K562 (cell line): ENCODE results near the gene SEMA6C. TPM values are rescaled to one million over a fixed set of nuclear protein-coding genes. Genes with fewer than 3 reads are reported as not detected.

Source experiments
- ATF3 ChIP-seq, 2 experiments: fragments of 450-650 bp in 1 of 2; sonication (generic) in 1 of 2; formaldehyde crosslinking in 1 of 2; IDR thresholded peaks in 1 of 2; conservative IDR thresholded peaks in 1 of 2; 2 replicates each; pipeline versions ENCODE4 v1.6.1 to v1.8.1; 2016 to 2023; ENCODE audit warnings: mild to moderate bottlenecking in 2 of 2, moderate library complexity in 2 of 2, inconsistent platforms in 1 of 2, missing genetic modification reagents in 1 of 2
- BCLAF1 ChIP-seq, 2 experiments: fragments of 450-650 bp in 1 of 2; IDR thresholded peaks; 2 replicates each; pipeline ENCODE4 v1.6.1; 2011 to 2017; ENCODE audit warnings: low read depth in 2 of 2, antibody characterized with exemption in 1 of 2, borderline replicate concordance in 1 of 2, low read length in 1 of 2, mild to moderate bottlenecking in 1 of 2, mixed read lengths in 1 of 2; ENCODE audit not compliant: control insufficient read depth in 1 of 2
- BCOR ChIP-seq: fragments of 450-650 bp; IDR thresholded peaks from 2 replicates; pipeline ENCODE4 v1.6.1; 2016
- CHD4 ChIP-seq: fragments of 200-600 bp; sonication (generic); IDR thresholded peaks from 3 replicates; pipeline ENCODE4 v1.6.1; 2012; ENCODE audit warnings: low read depth, mild to moderate bottlenecking, mixed read lengths, low read length, inconsistent platforms; ENCODE audit not compliant: insufficient read depth, insufficient replicate concordance, poor library complexity, severe bottlenecking
- CLOCK ChIP-seq: fragments of 250-450 bp; sonication (Bioruptor Pico); IDR thresholded peaks from 2 replicates; pipeline ENCODE4 v1.4.0; 2020; ENCODE audit warnings: mild to moderate bottlenecking, moderate library complexity, borderline replicate concordance
- CREM ChIP-seq: IDR thresholded peaks from 2 replicates; pipeline ENCODE4 v1.6.1; 2014; ENCODE audit warnings: antibody characterized with exemption, low read depth
- DIDO1 ChIP-seq: fragments of 450-650 bp; IDR thresholded peaks from 2 replicates; pipeline ENCODE4 v1.6.1; 2016; ENCODE audit warnings: low read depth, missing biosample characterization, missing genetic modification characterization
- ESRRA ChIP-seq: fragments of 450-650 bp; IDR thresholded peaks from 2 replicates; pipeline ENCODE4 v1.6.1; 2014; ENCODE audit warnings: low read depth, mild to moderate bottlenecking, moderate library complexity, borderline replicate concordance
- GATAD2A ChIP-seq: fragments of 450-650 bp; IDR thresholded peaks from 2 replicates; pipeline ENCODE4 v1.6.1; 2017
- KAT2B ChIP-seq: IDR thresholded peaks from one replicate; pipeline ENCODE4 v1.6.1; 2012; ENCODE audit warnings: low read depth, mild to moderate bottlenecking, control low read depth, inconsistent platforms, low read length, moderate library complexity
- PHB ChIP-seq: fragments of 250-450 bp; sonication (Bioruptor Pico); IDR thresholded peaks from 2 replicates; pipeline ENCODE4 v1.5.0; 2021
- SIRT6 ChIP-seq: IDR thresholded peaks from one replicate; pipeline ENCODE4 v1.6.1; 2012; ENCODE audit warnings: low read depth, mild to moderate bottlenecking, control low read depth, inconsistent platforms, low read length, moderate library complexity
- SRSF9 ChIP-seq: fragments of 200-400 bp; formaldehyde crosslinking; IDR thresholded peaks from 2 replicates; pipeline ENCODE4 v1.6.1; 2017; ENCODE audit warnings: low read depth, low read length, borderline replicate concordance
- TAF15 ChIP-seq: fragments of 200-400 bp; formaldehyde crosslinking; IDR thresholded peaks from 2 replicates; pipeline ENCODE4 v1.6.1; 2017; ENCODE audit warnings: mild to moderate bottlenecking, low read depth, low read length, moderate library complexity
- ZKSCAN1 ChIP-seq: fragments of 150-350 bp; IDR thresholded peaks from 2 replicates; pipeline ENCODE4 v1.6.1; 2016; ENCODE audit warnings: low read depth, low read length
- ZNF280A ChIP-seq: fragments of 450-650 bp; IDR thresholded peaks from 2 replicates; pipeline ENCODE4 v1.6.1; 2018; ENCODE audit warnings: mild to moderate bottlenecking, low read depth; ENCODE audit not compliant: partially characterized antibody
- ZNF41 ChIP-seq: fragments of 250-450 bp; sonication (Bioruptor Pico); conservative IDR thresholded peaks from 2 replicates; pipeline ENCODE4 v1.4.0; 2020; ENCODE audit warnings: mild to moderate bottlenecking
- ZNF586 ChIP-seq: fragments of 450-650 bp; formaldehyde crosslinking; conservative IDR thresholded peaks from 2 replicates; pipeline ENCODE4 v1.4.0; 2020; ENCODE audit warnings: mild to moderate bottlenecking, moderate library complexity
- polyA plus RNA-seq, 8 experiments: library from polyadenylated mRNA; depleted of rRNA in 4 of 8; stranded (reverse) in 5 of 8; unstranded in 3 of 8; fragments of >200 nt; fragmentation: Nextera tagmentation in 2 of 8; fragmentation: Illumina TruSeq in 1 of 8; extraction: Ambion mirVana in 2 of 8; extraction: Trizol in 1 of 8; gene quantifications; 2 replicates each; pipeline versions ENCODE4 v1.2.1 to v1.2.3, GENCODE V29; 2011 to 2014; ENCODE audit warnings: inconsistent platforms in 1 of 8, missing spikeins in 1 of 8
- total RNA-seq, 7 experiments: library from RNA; depleted of rRNA in 6 of 7; stranded (reverse); fragments of >200 nt in 6 of 7; fragmentation: Illumina TruSeq in 2 of 7; extraction: Trizol in 2 of 7; gene quantifications; 2 replicates each; pipeline versions ENCODE4 v1.2.1 to v1.2.3, GENCODE V29; 2011 to 2021; ENCODE audit warnings: low replicate concordance in 1 of 7

The SEMA6C gene
- total and polyA plus RNA-seq, 9 of the 15 experiments (the other 6 are each of a cell fraction or from before 2014, with no cell fraction given) = 0.03 to 4.6 (median 0.95) TPM

- TF ChIP-seq CLOCK (CRISPR knock-in tag) (no peak), GATAD2A (no peak; the same call in 1 of the 2 replicates), ZNF280A (no peak), ESRRA (peak; percentile 73), SRSF9 (no peak), ZKSCAN1 (no peak), BCLAF1 (IDR thresholded peaks at IDR 0.05; ENCODE audit: borderline replicate concordance in 1 of 2, control insufficient read depth in 1 of 2, low read depth in 2 of 2, low read length in 1 of 2) (no peak), ZNF586 (CRISPR knock-in tag) (no peak; the same call in 1 of the 2 replicates), ZNF41 (CRISPR knock-in tag) (no peak), BCOR (no peak), DIDO1 (tag) (peak; percentile 79), CREM (peak; percentile 70), SIRT6 (no peak), KAT2B (no peak), CHD4 (no peak), PHB (no peak), TAF15 (no peak), ATF3 (IDR thresholded peaks at IDR 0.05) (no peak), ATF3 (CRISPR knock-in tag; conservative IDR thresholded peaks at IDR 0.05) (no peak; the same call in 1 of the 2 replicates)
Observed at GRCh38 chr1:151189637-151190445, 43.4 kb upstream of the SEMA6C start, which contains the start of gene VPS72 (continued).
